GM11168 (cell line): ENCODE results near the gene LARP6.
"Not testable (repeated sequence)": the region's sequence is repeated elsewhere in the genome, so short reads cannot be mapped to it uniquely, and the experiment has no call there.

Source experiments
- in situ Hi-C: fragments of 300-500 bp; cut with MboI; formaldehyde crosslinking; loops from one replicate; pipeline ENCODE4 v1.12.0; 2022; ENCODE audit warnings: low sequenced_read_pairs; ENCODE audit not compliant: unreplicated experiment

LARP6 gene

DNA sequence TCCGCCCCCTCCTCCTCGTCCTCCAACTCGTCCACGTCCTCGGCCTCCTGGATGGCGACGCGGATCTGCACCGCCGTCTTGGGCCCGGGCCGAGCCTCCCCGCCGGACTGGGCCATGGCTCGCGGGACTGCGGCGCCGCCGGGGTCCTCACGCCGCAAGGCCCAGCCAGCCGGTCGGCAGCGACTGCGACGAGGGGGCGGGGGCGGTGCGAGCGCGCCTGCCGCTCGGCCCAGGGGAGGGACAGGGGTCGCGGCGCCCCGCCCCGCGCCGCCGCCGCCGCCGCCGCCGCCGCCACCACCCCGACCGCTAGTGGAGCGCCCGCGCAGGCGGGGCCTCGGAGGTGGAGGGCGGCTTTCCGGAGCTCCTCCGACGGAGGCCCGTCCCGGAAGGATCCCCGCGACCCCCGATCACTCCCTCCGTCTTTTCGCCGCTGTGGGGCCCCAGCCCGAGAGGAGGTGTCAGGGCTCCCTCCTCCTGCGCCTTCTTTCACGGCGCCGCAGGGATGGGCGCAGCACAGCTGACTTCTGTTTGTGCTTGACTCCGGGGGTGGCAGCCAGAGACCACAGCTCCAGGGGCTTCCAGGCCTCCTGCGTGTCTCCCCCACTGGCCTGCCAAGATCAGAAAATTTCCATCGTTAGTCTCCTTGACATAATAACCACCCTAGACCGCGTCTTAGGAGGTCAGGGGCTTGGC, at the start of gene LARP6:
Gene LARP6, minus strand, starts transcription at position 185 of the 693 bp plus-strand sequence. Its CDS starts 69 bp downstream, at position 116.
- in situ Hi-C loops: no loop called here

DNA sequence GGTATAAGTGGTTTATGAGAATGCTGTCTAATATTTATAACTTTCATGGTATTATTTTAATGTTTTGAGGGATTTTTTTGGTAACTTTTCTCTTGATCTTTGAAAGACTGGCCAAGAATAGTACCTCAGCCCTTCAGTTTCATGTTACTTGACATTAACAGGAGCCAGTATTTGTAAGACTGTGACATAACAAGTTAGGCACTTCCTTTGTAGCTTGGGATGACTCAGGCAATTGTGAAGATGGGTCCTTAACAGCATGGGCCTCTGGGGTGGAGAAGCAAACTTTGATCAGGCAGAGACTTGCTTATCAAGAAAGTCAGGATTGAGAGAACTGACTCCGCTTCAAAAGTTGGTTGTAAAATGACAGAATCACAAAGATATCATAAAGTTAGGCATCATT, 48.1 kb upstream of the LARP6 start:
- in situ Hi-C loops: no loop called here

GRCh38 chr15:70892912-70893560, 39.1 kb upstream of the LARP6 start:
- in situ Hi-C loops: no loop called here

GRCh38 chr15:70892002-70892911, 38.3 kb upstream of the LARP6 start, which contains the start of the genes LRRC49 and THAP10:
LRRC49 (plus strand) TSS chr15:70892826; CDS start chr15:70892895, 69 bp downstream.
THAP10 (minus strand) TSS chr15:70892433; CDS start chr15:70892272, 161 bp downstream.
- in situ Hi-C loops: no loop called here

DNA sequence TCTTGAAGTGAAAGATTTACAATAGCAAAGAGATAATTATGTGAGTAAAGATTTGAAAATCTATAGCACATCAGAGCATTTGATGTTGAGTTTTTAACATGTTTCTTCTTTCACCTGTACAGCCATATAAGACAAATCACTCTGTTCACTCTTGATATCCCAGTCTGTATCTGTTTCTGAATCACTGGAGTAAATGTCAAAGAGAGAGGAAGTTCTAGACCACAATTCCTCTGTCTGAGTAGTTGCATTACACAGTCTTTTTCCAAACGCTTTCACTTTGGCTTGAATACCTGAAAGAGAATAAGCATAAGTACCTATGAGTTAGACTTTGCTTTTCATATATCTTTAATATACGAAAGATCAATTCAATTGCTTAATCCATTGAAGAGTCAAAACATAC, 28.4 kb upstream of the LARP6 start:
- in situ Hi-C loops: no loop called here

DNA sequence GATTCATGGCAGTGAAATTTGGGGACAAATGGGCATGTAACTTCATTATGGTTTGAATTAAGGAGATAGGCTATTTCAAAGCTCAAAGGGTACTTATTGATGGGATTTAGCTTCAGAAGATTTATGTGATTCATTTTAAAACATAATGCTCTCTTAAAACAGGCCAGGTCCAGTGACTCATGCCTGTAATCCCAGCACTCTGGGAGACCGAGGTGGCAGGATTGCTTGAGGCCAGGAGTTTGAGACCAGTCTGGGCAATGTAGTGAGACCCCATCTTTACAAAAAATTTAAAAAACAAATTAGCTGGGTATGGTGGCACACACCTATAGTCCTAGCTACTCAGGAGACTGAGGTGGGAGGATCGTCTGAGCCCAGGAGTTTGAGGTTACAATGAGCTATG, 26.8 kb upstream of the LARP6 start:
- in situ Hi-C loops: no loop called here

DNA sequence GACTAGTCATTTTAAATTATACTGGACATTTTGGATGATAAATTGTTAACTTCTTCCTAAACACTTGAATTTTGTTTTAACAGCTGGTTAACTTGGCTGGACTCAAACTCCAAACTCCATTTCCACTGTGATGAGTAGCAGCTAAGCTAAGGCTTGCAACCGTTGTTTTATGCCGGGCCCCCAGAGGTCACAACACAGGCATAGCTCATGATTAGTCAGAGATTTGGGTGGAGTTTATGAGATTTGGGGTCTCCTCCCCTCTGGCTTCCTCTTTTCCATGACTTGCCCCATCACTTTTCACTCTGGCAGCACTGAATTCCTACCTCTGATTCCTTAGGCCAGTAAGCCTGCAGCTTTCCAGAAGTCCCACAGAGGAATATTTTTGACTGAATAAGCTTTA, 25.4 kb upstream of the LARP6 start:
- in situ Hi-C loops: no loop called here

DNA sequence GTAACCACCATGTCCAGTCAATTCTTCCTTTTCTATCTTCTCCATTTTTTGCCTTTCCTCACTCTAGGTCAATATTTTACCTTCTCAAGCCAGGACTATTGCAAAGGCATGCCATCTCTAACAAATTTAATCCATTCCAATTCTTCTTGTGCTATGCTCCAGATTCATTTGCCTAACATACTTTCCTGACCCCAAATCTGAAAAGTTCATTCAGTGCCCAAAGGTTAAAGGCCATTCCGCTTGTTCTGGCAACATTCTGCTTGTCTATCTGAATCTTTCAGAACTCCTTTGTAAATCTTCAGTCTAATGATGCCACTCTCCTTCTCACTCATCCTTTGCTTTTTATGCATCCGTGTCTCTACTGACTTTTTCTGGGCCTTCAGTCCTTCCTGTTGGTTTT, 22.7 kb upstream of the LARP6 start:
- in situ Hi-C loops: no loop called here

- in situ Hi-C loops: no loop called here
These were observed 22.1 kb upstream of the LARP6 start for GRCh38 chr15:70876011-70876410.

DNA sequence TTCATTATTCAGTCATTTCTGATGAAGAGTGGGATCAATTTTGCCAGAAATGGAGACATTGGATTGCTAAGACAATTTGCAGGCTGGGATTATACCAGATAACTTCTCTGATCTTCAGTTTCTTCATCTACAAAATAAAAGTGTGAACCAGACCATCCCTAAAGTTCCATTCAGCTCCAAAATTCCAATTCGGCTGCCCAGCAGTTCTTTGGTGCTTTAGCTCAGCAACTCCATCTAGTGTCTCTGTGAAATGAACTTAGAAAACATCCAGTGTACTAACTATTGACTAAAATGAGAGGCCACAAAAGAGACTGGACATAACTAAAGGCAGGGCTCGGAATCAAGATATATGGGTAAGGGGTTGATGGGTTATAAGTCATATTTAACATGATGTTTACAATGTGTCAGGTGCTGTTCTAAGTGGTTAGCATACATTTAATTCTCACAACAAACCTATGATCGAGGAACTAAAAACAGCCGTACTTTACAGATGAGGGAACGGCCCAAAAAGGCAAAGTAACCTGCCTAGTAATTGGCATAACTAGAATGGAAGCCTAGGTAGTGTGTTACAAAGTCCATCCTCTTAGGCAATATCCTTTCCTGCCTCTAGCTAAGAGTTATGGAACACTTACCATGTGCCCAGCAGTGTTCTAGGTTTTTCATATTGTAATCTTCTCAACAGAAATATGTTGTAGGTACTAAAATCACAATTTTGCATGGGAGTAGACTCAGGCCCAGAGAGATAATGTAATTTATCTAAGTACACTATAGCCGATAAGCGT, 21.2 kb upstream of the LARP6 start:
- in situ Hi-C loops: no loop called here

GRCh38 chr15:70873232-70874054, 19.5 kb upstream of the LARP6 start:
- in situ Hi-C loops: no loop called here

- in situ Hi-C loops: not testable (repeated sequence)
These were observed 17.5 kb upstream of the LARP6 start for GRCh38 chr15:70871490-70871889.

DNA sequence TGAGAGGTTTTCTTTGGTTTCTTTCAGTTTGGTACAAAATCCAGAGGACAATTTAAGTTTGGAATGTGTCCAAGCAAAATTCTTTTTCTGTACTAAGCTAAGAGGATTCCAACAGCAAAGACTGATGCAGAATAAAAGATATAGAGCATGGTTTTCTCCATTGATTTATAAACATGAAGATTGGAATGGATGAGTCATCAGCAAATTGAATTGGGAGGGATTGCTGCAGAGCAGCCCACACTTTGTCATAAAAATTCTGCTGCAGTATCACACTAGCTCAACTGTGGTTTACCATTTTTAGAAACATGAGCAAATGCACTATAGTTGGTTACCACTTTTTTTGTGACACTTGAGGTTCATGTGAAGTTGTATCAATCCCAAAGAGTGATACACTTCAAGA, 16.1 kb upstream of the LARP6 start:
- in situ Hi-C loops: no loop called here

DNA sequence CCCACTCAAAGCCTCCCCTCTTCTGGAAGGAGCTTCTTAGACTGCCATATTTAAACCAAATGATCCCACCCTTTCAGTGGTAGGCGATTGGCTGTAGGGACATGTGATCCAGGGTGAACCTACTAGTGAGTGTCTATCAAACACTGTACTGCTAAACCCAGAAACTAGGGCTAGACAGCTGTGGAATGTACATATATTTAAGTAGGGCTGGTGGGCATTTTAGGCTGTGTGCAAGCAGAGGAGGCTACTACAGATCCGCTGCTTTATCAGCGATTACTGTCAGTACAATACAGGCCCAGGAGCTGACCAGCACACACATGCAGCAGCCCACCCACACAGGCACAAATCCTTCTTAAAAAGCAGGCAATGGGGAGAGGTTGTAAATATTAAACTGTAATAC, 15.4 kb upstream of the LARP6 start:
- in situ Hi-C loops: no loop called here

GRCh38 chr15:70867911-70868467, 14.0 kb upstream of the LARP6 start:
- in situ Hi-C loops: no loop called here

DNA sequence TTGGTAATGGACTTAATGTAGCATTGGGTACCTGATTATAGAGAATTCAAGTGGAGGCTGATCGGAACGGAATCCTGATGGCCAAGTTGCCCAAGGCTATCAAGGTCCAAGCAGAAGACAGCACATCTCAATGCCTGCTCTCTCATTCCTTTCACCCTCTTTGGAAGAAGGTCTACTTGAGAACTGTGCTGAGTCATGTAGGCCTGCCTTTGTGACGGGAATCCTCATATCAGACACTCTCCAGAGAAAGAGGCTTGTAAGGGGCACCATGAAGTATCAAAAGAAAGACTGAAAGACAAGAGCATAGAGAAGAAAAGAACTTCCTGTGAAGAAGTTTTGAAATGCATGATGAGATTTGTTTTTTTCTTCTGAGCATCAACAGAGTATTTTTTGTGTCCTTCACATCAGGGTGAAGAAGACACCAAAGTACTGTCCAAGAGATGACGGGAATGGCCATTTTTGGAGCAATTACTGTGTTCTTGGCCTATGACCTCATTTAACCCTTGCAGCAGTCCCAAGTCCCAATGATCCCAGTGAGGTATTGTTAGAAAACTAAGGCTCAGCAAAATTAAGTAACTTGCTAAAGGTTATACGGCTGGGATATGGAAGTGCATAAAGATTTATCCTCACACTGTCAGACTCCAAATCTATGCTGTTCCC, 13.2 kb upstream of the LARP6 start:
- in situ Hi-C loops: no loop called here

DNA sequence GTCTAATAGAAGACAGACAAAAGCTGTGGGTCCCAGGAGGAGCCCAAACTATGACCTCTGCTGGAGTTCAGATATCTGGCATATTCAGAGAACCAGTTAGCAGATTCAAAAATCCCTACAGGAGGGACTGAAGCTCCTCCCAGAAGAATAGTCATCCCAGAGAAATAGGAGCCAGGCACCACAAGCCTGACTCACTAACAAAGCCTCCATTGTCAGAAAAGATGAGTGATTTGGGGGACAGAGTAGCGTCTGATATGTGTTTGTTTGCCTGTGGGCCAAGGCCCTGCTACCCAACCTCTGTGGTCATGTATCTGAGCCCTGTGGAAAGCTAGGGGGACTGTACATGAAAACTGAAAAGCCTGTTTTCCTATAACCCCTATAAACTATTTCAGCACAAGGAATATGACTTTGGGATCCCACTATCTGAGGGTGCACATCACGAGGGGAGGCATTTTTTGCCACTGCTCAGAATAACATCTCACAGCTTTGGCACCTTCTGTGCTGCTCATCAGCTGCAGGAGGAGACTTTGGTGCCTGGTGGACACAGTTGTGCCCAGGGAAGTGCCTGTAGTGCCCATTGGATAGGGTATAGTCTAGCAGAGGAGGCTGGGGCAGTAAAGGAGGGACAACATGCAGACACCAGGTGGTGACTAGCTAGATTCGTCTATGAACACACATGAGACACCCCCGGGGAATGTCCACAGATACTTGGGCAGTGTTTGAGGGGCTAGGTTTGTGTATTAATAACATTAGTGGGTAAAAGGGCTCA, 9.7 kb upstream of the LARP6 start:
- in situ Hi-C loops: no loop called here

DNA sequence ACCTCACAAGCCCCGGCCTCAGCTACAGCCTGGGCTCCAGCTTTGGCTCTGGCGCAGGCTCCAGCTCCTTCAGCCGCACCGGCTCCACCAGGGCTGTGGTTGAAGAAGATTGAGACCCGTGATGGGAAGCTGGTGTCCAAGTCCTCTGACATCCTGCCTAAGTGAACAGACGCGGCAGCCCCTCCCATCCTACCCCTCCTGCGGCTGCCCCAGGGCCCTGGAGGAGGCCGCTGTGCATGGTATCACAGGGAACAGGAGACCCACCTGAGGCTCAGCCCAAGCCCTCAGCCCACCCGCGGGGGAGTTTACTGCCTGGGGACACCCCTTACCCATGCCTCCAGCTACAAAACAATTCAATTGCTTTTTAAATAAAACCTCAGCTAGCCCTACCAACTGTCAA, 6.0 kb upstream of the LARP6 start:
- in situ Hi-C loops: no loop called here
